ENCODE data around the gene TUSC2.

TUSC2 gene

GRCh38 chr3:50275141-50275995, 52.7 kb downstream of the TUSC2 start:
- Mint-ChIP-seq H3K36me3 (ENCODE audit: low read depth) (no peaks in the 10 kb centered on the region), H3K9me3 (no peaks in the 10 kb centered on the region), H3K4me3 (peak overlapping the region; percentile 19), H3K4me1 (ENCODE audit: low read depth) (peaks cover 31% of the 10 kb centered on the region), H3K27me3 (peaks cover 53% of the 10 kb centered on the region), H3K27ac (no peak overlapping the region)
- peak; percentile 46 for DNase-seq

Measured in activated T-cell treated with anti-CD3 and anti-CD28 coated beads, Interleukin-2, amount 50 U/mL, for 24 hours (primary cell).